ENCODE data around the gene SYT1. TPM values are rescaled to one million over a fixed set of nuclear protein-coding genes. Genes with fewer than 3 reads are reported as not detected.

SYT1 gene
- polyA plus RNA-seq, 3 donors, result 0.72 TPM; not detected in 2

DNA sequence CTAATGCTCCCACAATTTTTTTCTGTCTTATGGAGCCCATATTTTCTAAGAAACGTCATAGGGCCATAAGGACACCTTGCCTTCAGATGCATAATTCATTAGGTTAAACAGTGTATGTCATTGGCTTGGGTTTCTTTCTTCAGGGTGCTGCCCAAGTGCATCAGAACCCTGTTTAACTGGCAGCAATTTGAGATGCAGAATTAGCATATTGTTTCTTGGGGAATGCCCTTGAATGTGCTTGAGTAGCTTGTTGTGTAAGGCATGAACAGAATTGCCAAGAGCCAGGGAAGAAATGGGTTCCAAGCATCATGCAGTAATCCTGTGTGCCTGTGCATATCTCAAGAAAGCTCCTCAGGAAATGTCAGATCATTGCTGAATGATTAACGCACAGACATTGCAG lies 277.2 kb downstream of the SYT1 start:
- no peaks in the 10 kb centered on the region for H4K20me1 ChIP-seq (ENCODE audit: insufficient read depth, low read length)
- TF ChIP-seq, protein P1, sequence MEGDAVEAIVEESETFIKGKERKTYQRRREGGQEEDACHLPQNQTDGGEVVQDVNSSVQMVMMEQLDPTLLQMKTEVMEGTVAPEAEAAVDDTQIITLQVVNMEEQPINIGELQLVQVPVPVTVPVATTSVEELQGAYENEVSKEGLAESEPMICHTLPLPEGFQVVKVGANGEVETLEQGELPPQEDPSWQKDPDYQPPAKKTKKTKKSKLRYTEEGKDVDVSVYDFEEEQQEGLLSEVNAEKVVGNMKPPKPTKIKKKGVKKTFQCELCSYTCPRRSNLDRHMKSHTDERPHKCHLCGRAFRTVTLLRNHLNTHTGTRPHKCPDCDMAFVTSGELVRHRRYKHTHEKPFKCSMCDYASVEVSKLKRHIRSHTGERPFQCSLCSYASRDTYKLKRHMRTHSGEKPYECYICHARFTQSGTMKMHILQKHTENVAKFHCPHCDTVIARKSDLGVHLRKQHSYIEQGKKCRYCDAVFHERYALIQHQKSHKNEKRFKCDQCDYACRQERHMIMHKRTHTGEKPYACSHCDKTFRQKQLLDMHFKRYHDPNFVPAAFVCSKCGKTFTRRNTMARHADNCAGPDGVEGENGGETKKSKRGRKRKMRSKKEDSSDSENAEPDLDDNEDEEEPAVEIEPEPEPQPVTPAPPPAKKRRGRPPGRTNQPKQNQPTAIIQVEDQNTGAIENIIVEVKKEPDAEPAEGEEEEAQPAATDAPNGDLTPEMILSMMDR (IDR thresholded peaks at IDR 0.05), result no peak

DNA sequence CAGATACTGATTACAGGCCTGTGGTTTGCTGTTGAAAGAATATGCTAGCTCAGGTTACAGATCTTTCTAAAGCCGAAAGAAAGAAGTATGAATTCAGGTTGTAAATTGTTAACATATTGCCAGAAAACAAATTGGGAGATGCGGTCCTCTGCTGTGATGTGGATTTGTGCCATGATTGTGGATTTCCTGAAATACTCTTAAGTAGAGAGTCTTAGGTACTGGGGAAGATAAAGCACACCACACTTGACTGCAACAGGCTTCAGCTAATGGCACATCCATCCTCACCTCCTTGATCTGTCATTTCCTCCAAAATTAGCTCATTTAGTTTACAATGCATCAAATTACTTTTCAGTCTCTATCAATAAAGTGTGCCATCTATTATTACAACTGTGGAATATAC lies 279.2 kb downstream of the SYT1 start:
- Mint-ChIP-seq H3K4me1 (no peaks in the 10 kb centered on the region), H3K27ac (no peak overlapping the region), H3K27me3 (ENCODE audit: low read depth in 3 of 3) (no peaks in the 10 kb centered on the region), H3K36me3 (no peaks in the 10 kb centered on the region), H3K4me3 (no peak overlapping the region), H3K9me3 (peaks cover 0 to 4% (median 0%) of the 10 kb centered on the region in 7 donors)
- intact Hi-C loops (cut with micrococcal nuclease), result no loop called here
- Histone ChIP-seq H4K20me1 (ENCODE audit: insufficient read depth, low read length) (no peaks in the 10 kb centered on the region), H3K4me1 (ENCODE audit: control insufficient read depth in 1 of 2, insufficient read depth in 2 of 2, low read length in 2 of 2) (no peaks in the 10 kb centered on the region), H3K4me2 (replicated peaks; ENCODE audit: extremely low read depth, low read length, poor library complexity, severe bottlenecking) (no peak overlapping the region), H3K9me3 (replicated peaks in 1 of 2; ENCODE audit: control insufficient read depth in 1 of 2, insufficient read depth in 1 of 2, low read length in 2 of 2) (no peaks in the 10 kb centered on the region), H3K79me2 (ENCODE audit: insufficient read depth, low read length) (no peaks in the 10 kb centered on the region), H3K36me3 (replicated peaks in 1 of 2; ENCODE audit: control insufficient read depth in 1 of 2, insufficient read depth in 2 of 2, low read length in 2 of 2) (no peaks in the 10 kb centered on the region), H3K9ac (ENCODE audit: insufficient read depth, low read length, poor library complexity, severe bottlenecking) (no peak overlapping the region), H2AFZ (ENCODE audit: insufficient read depth, low read depth, low read length, poor library complexity, severe bottlenecking) (no peak overlapping the region), H3K4me3 (replicated peaks in 1 of 3; ENCODE audit: low read depth in 2 of 3, low read length in 3 of 3) (no peak overlapping the region), H3K27me3 (ENCODE audit: control insufficient read depth in 2 of 2, insufficient read depth in 2 of 2, low read length in 2 of 2) (no peaks in the 10 kb centered on the region), H3K27ac (ENCODE audit: low read depth in 1 of 2, low read length in 2 of 2) (no peak overlapping the region)
- TF ChIP-seq, protein P1 (IDR thresholded peaks at IDR 0.05), result no peak
- no peak for DNase-seq
- WGBS (ENCODE audit: insufficient coverage), result 60% methylated on average over 1 of the region's 2 CpGs

More for the DNA sequence above, 277.2 kb downstream of the SYT1 start:
- Histone ChIP-seq H2AFZ (ENCODE audit: insufficient read depth, low read depth, low read length, poor library complexity, severe bottlenecking) (no peak overlapping the region), H3K9ac (ENCODE audit: insufficient read depth, low read length, poor library complexity, severe bottlenecking) (no peak overlapping the region), H3K27me3 (ENCODE audit: control insufficient read depth in 2 of 2, insufficient read depth in 2 of 2, low read length in 2 of 2) (no peaks in the 10 kb centered on the region), H3K4me3 (replicated peaks in 1 of 3; ENCODE audit: low read depth in 2 of 3, low read length in 3 of 3) (no peak overlapping the region), H3K79me2 (ENCODE audit: insufficient read depth, low read length) (no peaks in the 10 kb centered on the region), H3K36me3 (replicated peaks in 1 of 2; ENCODE audit: control insufficient read depth in 1 of 2, insufficient read depth in 2 of 2, low read length in 2 of 2) (no peaks in the 10 kb centered on the region), H3K27ac (ENCODE audit: low read depth in 1 of 2, low read length in 2 of 2) (no peak overlapping the region), H3K4me1 (ENCODE audit: control insufficient read depth in 1 of 2, insufficient read depth in 2 of 2, low read length in 2 of 2) (no peaks in the 10 kb centered on the region), H3K4me2 (replicated peaks; ENCODE audit: extremely low read depth, low read length, poor library complexity, severe bottlenecking) (no peak overlapping the region), H3K9me3 (replicated peaks in 1 of 2; ENCODE audit: control insufficient read depth in 1 of 2, insufficient read depth in 1 of 2, low read length in 2 of 2) (no peaks in the 10 kb centered on the region)
- H3K4me3 Mint-ChIP-seq, result no peak overlapping the region
- intact Hi-C loops (cut with micrococcal nuclease), result no loop called here
- no peaks in the 10 kb centered on the region for H3K27me3 Mint-ChIP-seq (ENCODE audit: low read depth in 3 of 3)
- DNase-seq, result no peak
- 100% methylated on average over 1 of the region's 2 CpGs for WGBS (ENCODE audit: insufficient coverage)
- H3K9me3 Mint-ChIP-seq, result peaks cover 0 to 4% (median 0%) of the 10 kb centered on the region in 7 donors
- H3K4me1 Mint-ChIP-seq, result no peaks in the 10 kb centered on the region
- no peaks in the 10 kb centered on the region for H3K36me3 Mint-ChIP-seq
- no peak overlapping the region for H3K27ac Mint-ChIP-seq

Measured in CD14-positive monocyte (primary cell).